UCSD-AML1 (cell line): Measurements from ENCODE around the gene PIAS1.
"Not testable (repeated sequence)": the region's sequence is repeated elsewhere in the genome, so short reads cannot be mapped to it uniquely, and the experiment has no call there.

Experiments
- DNase-seq: peaks from one replicate; lab custom pipeline; 2025; ENCODE audit not compliant: unreplicated experiment; lab: John Stamatoyannopoulos, UW

The PIAS1 gene

DNA sequence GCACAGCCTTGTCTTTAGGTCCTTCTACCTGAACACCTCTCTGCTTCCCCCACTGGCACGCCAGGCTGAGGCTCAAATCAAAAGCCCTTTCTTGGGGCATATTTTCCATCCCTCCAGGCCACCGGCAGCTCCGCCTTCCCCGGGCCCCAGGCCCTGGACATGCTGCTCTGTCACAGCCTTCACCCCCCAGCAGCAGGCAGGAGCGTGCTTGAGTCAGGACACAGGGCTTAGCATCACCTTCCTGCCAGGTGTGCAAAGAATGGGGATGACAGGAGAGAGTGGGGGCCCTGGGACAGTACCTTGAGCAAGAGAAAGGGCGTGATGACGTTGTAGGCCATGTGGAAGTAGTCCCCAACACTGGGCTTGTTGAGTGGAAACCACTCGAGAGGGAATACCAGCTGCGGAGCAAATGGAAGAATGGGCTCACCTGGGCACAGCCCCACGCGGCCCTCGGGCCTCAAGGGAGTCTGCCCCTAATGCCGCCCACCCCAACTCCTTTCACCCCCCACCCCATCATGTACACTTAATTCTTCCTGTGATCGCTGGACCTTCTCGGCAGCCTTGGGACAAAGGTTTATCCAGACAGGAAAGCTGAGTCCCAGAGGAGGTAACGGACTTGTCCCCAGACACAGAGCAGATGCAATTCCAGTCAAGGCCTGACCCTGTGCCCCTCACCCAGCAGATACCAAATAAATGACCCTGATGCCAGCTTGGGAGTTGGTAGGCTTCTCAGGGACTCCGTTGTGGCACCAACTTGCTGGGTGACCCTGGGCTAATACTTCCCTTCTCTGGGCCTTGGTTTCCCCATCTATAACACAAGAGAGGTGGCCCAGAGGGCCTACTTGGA, 160.1 kb downstream of the PIAS1 start:
- DNase-seq, result no peak

DNA sequence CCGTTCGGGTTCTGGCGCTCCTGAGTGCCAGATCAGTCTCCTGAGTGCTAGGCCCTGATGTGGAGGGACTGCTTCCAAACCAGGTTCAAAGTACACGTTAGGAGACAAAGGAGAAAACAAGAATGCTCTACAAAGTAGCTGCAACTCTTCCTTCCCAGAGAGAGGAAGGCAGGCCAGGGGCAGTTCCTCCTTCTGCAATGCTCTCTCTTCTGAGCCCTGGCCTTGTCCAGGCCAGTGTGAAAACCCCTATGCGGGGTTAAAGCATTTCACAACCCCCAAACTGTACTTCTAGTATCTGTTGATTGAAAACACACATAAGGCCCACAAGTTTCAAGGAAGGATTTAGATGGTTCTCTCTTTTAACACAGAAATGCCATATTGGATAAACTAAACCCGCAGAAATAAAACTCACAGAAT, 160.7 kb downstream of the PIAS1 start:
- no peak for DNase-seq

DNA sequence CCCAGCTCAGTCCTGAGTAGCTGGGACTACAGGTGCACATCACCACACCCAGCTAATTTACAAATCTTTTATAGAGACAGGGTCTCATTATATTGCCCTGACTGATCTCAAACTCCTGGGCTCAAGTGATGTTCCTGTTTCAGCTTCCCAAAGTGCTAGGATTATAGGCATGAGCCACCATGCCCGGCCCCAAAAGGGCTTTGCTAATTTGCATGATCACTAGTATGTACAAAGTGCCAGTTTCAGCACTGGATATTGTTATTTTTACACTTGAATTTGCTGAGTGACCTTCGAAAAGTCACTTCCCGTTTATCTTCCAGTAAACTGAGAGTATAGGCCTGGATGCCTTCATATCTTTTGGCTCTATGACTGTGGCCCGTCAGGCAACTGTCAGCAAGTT, 163.2 kb downstream of the PIAS1 start:
- no peak for DNase-seq

DNA sequence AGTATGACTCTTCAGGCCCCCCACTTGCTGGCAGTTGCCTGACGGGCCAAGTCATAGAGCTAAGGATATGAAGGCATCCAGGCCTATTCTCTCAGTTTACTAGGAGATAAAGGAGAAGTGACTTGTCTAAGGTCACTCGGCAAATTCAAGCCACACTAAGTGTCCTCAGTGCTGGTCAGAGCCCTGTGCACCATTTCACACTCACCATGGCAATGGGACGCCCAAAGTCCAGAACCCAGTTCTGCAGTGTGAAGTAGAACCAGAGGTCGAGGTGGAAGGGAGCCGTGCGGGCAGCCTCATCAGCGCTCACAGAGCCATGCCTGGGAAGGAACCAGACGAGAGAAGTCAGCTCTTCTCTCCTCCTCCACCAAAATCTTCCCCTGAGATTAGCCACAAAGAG, 164.2 kb downstream of the PIAS1 start:
- DNase-seq, result no peak

DNA sequence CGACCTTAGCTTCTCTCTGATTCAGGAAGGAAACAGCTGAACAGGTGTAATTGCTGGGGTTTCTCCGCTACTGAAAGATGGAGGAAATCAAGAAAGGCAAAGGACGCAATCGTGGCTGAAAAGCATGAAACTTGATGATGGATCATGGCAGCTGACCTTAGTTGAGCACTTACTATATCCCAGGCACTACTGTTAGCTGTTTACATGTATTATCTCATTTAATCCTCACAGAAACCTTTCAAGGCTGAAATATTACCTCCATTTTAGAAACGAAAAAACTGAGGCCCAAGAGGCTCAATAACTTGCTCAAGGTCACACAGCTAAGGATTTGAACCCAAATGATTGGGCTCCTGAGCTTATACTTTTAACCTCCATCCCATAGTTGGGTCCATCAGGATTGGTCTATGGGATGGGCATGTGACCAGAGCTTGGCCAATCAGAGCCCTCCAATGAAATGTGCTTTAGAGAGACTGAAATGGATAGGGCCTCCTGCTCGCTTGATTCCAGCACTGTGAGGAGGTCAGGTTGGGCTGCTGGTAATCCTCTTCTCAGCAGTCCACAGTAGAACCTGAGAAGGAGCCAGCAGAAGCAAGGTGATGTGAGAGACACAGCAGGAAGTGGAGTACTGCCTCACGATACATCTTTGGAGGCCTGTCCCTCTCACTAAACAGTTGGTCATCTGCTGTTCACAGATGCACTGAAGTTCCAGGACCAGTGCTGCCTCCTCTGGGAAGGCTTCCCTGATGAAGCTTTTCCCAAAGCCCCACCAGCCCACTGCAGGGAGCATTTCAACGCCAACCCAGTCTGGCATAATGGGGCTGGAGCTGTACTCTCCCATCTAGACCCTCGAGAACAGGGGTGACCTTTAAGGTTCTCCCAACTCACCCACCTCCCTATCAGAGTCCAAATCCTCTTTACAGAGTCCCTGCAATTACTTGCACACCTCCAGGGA, 165.0 kb downstream of the PIAS1 start:
- no peak for DNase-seq

DNA sequence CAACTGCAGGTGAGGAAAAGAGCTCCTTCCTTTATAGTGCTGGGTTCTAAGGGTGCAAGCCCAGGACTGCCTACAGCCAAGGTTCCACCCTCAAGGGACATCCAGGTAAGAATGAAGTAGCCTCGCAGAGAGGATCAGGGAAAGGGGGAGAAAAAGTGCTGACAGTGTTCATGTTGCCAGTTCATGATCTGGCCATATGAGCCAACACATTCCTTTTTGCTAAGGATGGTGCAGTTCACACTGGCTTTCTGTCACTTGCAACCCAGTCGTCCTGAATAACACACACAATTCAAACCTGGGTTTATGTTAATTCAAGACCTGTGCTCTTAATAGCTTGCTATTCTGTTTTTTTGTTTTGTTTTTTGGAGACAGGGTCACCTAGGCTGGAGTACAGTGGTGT, 166.4 kb downstream of the PIAS1 start:
- DNase-seq, result no peak

DNA sequence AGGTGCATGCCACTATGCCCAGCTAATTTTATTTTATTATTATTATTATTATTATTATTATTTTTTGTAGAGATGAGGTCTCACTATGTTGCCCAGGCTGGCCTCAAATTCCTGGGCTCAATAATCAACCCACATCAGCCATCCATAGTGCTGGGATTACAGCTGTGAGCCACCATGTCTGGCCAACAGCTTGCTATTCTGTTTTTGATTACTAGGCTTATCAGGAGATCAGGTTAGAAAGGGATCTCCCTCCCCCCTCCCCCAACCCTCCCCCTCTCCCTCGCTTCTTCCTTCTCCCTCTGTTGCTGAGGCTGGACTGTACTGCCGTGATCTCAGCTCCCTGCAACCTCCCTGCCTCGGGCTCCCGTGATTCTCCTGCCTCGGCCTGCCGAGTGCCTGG, 166.9 kb downstream of the PIAS1 start:
- DNase-seq, result no peak

DNA sequence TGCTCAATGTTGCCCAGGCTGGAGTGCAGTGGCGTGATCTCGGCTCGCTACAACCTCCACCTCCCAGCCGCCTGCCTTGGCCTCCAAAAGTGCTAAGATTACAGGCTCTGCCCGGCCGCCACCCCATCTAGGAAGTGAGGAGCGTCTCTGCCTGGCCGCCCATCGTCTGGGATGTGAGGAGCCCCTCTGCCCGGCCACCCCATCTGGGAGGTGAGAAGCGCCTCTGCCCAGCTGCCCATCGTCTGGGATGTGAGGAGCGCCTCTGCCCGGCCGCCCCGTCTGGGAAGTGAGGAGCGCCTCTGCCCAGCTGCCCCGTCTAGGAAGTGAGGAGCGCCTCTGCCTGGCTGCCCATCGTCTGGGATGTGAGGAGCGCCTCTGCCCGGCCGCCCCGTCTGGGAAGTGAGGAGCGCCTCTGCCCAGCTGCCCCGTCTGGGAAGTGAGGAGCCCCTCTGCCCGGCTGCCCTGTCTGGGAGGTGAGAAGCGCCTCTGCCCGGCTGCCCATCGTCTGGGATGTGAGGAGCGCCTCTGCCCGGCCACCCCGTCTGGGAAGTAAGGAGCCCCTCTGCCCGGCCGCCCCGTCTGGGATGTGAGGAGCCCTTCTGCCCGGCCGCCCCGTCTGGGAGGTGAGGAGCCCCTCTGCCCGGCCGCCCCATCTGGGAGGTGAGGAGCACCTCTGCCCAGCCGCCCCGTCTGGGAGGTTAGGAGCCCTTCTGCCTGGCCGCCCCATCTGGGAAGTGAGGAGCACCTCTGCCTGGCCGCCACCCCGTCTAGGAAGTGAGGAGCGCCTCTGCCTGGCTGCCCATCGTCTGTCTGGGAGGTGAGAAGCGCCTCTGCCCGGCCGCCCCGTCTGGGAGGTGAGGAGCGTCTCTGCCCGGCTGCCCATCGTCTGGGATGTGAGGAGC, 167.7 kb downstream of the PIAS1 start:
- DNase-seq, result not testable (repeated sequence)

DNA sequence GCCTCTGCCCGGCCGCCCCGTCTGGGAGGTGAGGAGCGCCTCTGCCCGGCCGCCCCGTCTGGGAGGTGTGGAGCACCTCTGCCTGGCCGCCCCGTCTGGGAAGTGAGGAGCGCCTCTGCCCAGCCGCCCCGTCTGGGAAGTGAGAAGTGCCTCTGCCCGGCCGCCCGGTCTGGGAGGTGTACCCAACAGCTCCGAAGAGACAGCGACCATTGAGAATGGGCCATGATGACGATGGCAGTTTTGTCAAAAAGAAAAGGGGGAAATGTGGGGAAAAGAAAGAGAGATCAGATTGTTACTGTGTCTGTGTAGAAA, 168.3 kb downstream of the PIAS1 start:
- not testable (repeated sequence) for DNase-seq

DNA sequence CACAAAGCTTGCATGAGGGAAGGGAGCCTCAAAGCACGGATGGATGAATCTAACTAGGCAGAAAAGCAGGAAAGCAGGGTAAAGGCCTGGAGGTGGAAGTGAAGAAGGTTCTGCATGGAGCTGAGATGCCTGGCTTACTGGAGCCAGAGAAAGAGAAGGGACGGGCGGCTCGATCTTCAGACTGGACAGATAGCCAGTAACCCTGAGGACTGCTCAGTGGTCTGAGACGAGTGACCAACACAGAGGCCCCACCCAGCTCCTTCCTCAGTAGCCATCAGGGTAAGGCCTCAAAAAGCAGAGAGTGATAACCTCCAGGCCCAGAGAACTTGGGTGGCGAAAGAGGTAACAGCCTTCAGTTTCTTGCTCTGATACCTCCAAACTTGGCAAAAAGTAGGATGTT, 169.1 kb downstream of the PIAS1 start:
- no peak for DNase-seq

DNA sequence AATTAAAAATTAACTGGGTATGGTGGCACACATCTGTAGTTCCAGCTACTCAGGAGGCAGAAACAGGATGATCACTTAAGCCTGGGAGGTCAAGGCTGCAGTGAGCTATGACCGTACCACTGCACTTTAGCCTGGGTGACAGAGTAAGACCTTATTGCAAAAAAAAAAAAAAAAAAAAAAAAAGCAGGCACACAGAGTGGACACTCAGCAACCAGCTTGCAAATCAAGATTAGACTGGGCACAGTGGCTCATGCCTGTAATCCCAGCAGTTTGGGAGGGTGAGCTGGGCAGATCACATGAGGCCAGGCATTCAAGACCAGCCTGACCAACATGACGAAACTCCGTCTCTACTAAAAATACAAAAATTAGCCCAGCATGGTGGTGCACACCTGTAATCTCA, 170.0 kb downstream of the PIAS1 start:
- DNase-seq, result no peak

DNA sequence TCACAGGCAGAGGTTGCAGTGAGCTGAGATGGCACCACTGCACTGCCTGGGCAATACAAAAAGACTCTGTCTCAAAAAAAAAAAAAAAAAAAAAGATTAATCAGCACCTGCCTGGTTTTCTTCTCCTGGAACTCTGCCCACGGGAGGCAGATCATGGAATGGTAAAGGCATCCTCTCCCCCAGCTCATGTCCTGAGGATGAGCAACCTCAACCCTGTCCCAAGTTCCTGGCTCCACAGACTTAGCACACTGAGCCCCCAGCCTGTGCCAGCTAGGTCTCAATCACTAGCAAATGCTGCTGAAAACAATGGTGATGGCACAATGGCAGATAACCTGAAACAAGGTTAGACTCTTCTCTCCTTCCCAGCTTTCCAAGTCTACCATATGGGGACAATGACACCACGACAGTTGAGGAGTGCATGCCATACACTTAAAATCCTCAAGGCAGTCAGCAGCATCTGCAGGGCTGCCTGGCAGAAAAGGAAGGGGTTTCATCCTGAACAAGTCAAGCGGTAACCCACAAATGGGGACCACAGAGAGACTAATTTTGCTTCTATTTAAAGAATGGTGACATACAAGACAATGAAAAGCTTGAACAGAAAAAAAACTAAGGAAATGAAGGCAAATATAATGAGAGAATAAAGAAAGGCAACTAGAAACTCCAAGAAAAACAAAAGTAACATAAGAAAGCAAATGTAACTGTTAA, 170.6 kb downstream of the PIAS1 start:
- DNase-seq, result no peak

DNA sequence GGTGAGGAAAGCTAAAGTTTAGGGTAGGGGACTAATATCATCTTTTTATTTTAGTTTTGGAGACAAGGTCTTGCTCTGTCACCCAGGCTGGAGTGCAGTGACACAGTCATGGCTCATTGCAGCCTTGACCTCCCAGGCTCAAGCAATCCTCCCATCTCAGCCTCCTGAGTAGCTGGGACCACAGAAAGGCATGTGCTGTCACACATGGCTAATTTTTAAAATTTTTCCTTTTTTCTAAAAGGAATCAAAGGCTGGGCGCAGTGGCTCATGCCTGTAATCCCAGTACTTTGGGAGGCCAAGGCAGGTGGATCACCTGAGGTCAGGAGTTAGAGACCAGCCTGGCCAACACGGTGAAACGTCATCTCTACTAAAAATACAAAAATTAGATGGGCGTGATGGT, 171.3 kb downstream of the PIAS1 start:
- not testable (repeated sequence) for DNase-seq

DNA sequence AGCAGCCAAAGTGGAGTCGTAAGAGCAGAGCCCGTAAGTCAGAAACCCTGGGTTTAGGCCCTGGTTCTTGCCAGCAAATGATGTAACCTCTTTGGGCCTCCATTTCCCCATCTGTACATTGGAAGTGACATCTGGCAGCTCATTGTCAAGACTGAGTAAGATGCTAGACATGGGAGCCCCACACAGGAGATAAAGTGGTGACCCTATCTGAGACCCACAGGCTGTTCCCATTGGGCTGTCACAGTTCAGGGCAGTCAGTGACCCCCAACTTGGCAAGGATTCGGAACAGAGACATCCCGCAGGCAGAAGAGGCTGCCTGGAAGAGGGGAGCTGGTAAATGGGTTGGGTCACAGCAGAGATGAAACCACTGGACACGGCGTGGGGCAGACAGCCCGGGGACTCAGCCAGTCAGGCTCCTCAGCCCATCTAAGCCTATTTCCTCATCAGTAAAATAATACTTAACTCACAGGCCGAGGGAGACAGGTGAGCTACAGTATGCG, 173.6 kb downstream of the PIAS1 start:
- DNase-seq, result no peak

DNA sequence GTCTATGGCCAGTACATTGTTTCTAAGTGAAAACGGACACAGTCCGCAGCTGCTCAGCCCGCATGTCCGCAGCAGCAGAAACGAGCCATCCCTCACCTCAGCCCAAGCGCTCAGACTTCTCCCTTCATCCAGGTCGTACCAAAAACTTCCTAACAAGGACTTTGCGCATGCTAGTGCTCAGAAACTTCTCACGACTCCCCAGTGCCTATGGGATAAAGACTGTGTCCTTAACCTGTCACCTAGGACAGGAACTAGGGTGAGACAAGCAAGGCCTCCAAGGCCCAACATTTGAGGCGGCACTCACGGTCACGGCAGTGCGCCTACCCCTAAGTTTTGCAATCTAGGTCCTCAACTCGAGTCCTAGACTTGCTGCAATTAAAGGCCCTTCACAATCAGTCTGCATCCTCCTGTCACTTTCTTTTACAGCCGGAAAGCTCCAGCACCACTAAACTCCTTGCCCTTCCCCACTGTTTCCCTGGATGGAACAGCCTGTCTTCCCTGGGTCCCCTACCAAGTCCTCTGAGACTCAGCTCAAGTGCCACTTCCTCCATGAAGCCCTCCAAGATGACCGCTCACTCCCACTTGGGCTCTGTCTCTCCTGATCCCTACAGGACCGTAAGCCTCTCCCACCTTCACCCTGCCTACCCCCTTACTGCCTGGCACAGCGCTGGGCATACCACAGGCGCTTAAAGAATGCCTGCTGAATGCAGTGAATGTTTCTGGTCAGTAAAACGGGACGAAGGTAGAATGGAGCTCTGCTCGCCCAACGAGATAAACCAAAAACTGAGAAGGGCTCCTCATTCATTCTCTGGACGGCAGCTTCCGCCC, 174.2 kb downstream of the PIAS1 start:
- no peak for DNase-seq

DNA sequence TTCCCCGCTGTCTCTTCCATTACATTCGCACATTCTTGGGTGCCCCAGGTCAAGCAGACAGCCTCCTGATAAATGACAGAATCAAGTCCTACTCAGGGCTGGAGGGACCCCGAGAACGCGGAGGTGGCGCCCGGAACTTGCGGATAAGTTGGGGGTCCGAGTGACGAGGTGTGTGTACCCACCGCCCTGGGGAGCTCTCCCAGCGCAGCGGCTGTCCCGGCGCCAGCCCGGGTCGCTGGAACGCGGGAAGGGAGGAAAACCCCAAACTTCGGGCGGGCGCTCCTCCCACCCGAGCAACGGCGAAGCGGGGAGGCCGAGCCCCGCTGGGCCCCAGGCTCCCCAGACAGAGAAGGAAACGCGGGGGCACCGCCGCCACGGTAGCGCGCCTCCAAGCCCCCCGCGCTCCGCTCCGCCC, 174.9 kb downstream of the PIAS1 start:
- no peak for DNase-seq

DNA sequence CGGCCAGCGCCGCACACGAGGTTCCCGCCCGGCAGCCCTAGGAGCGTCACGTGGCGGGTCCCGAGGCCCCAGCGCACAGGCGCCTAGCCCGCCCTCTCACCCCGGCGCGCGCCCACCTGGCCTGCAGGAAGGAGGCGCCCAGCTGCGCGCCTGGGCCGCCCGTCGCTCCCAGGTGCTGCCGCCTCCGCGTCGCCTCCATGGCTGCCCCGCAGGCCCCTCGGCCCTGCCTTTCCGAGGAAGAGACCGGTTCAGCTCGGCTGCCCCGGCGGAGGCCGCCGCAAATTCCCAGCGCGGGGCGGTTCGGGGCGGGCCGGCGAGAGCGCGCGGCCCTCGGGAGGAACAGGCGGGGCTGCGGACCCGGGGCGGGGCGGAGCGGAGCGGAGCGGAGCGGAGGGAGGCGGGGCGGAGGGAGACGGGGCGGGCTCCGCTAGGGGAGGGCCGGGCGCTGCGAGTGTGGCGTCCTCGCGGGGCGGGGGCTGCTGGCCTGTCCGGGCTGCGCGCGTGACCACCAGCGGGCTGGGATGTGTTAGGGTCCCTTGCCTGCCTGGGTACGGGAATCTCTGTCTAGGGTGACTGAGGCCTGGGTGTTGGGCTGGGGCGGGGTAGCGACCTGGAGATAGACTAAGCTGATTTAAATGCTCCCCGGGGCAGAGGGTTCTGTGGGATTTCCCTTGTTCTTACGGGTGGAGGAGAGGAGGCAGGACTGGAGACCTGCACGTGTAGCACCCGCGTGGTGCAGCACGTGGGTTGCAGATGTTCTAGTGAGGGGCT, 175.5 kb downstream of the PIAS1 start, which contains the start of gene CLN6:
Gene CLN6 (minus strand): TSS at position 343 of the 771 bp plus-strand sequence. CDS start 144 bp downstream, at position 199.
- DNase-seq, result peak; percentile 86
